Measurements from ENCODE around the gene TRMT11. TPM values are rescaled to one million over a fixed set of nuclear protein-coding genes. Genes with fewer than 3 reads are reported as not detected.
A peak's percentile ranks its signal among the peaks of the same experiment; 100 is the strongest.

The TRMT11 gene
- total RNA-seq, 1 donor from 2014 or later = 27.7 TPM

DNA sequence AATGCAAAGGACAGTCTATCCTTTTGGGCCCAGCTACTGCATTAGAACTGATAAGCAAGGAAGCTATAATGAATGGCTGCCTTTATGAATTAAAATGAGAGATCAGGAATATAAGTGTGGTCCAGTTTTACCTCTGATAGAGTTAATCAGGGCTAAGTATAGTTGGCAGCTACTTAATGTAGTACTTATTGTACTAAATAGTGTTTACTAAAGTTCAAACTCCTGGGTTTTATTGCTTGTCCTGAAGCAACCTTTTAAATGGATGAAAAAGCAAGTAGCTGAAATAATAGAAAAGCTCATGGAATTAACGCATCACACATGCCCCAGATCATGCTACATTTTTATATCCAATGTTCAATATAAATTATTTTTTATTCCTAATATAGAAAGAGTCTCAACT lies 5.3 kb downstream of the TRMT11 start:
- no peak for DNase-seq
- Mint-ChIP-seq H3K9me3 (ENCODE audit: unreplicated experiment) (peaks cover 5% of the 10 kb centered on the region), H3K36me3 (ENCODE audit: unreplicated experiment) (no peaks in the 10 kb centered on the region), H3K4me3 (ENCODE audit: unreplicated experiment) (no peak overlapping the region), H3K27ac (ENCODE audit: unreplicated experiment) (no peak overlapping the region), H3K27me3 (ENCODE audit: unreplicated experiment) (no peaks in the 10 kb centered on the region), H3K4me1 (ENCODE audit: low read depth, unreplicated experiment) (peaks cover 14% of the 10 kb centered on the region)
- TF ChIP-seq, protein P1, sequence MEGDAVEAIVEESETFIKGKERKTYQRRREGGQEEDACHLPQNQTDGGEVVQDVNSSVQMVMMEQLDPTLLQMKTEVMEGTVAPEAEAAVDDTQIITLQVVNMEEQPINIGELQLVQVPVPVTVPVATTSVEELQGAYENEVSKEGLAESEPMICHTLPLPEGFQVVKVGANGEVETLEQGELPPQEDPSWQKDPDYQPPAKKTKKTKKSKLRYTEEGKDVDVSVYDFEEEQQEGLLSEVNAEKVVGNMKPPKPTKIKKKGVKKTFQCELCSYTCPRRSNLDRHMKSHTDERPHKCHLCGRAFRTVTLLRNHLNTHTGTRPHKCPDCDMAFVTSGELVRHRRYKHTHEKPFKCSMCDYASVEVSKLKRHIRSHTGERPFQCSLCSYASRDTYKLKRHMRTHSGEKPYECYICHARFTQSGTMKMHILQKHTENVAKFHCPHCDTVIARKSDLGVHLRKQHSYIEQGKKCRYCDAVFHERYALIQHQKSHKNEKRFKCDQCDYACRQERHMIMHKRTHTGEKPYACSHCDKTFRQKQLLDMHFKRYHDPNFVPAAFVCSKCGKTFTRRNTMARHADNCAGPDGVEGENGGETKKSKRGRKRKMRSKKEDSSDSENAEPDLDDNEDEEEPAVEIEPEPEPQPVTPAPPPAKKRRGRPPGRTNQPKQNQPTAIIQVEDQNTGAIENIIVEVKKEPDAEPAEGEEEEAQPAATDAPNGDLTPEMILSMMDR (IDR thresholded peaks at IDR 0.05; ENCODE audit: partially characterized antibody, unreplicated experiment) = no peak

DNA sequence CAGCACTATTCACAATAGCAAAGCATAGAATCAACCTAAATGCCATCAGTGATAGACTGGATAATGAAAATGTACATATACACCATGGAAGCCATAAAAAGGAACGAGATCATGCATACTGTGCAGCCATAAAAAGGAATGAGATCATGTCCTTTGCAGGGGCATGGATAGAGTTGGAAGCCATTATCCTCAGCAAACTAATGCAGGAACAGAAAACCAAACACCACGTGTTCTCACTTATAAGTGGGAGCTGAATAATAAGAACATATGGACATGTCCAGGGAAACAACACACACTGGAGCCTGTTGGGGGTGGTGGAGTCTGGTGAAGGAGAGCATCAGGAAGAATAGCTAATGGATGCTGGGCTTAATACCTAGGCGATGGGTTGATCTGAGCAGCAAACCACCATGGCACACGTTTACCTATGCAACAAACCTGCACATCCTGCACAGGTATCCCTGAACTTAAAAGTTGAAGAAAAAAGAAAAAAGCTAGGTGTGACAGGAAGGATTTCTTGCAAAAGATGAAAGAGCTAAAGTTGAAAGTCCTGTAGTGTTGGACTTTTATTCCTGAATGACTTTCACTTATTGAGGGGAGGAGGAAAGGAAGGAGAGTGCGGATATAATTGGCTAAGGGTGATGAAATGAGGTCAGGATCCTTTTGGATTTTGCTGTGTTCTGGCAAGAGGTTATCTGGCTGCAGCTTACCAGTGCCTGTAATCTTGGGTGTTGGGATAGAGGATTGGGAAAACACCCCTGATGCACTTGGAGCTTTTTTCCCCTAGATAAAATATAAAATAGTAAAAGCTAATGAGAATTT lies 8.5 kb downstream of the TRMT11 start:
- TF ChIP-seq, protein P1 (IDR thresholded peaks at IDR 0.05; ENCODE audit: partially characterized antibody, unreplicated experiment) = no peak
- Mint-ChIP-seq H3K4me3 (ENCODE audit: unreplicated experiment) (peak overlapping the region; percentile 67), H3K9me3 (ENCODE audit: unreplicated experiment) (peaks cover 5% of the 10 kb centered on the region), H3K4me1 (ENCODE audit: low read depth, unreplicated experiment) (peaks cover 11% of the 10 kb centered on the region), H3K36me3 (ENCODE audit: unreplicated experiment) (no peaks in the 10 kb centered on the region), H3K27me3 (ENCODE audit: unreplicated experiment) (no peaks in the 10 kb centered on the region), H3K27ac (ENCODE audit: unreplicated experiment) (peak overlapping the region; percentile 89)
- peak; percentile 21 for DNase-seq

DNA sequence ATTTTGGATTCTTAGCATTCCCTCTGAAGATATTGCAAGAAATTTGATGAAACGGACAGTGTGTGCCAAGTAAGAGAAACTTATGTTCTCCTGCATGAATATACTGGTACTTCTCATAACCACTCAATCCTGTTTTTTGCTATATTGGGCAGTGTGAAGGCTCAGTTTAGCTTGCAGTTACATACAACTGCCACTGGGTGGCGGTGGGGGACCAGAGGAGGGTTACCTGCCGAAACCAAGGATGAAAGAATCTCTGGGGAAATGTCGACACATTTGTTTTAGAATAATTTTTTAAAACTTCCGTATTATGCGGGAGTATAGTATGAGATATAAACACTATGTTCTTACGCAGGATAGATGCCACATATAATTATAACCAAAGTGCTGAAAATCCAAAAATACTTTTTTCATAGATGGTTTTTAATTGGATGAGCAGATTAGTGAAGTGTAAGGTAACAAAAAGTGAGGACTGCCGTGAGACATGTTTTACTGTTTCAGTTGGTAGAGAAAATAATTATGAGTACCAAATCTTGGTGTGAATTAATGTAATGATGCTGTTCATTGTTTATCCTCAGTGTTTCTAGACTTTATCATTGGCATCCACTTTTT lies 9.7 kb downstream of the TRMT11 start:
- H3K27me3 Mint-ChIP-seq (ENCODE audit: unreplicated experiment) = no peaks in the 10 kb centered on the region
- TF ChIP-seq, protein P1 (IDR thresholded peaks at IDR 0.05; ENCODE audit: partially characterized antibody, unreplicated experiment) = peak; percentile 97
- no peak overlapping the region for H3K27ac Mint-ChIP-seq (ENCODE audit: unreplicated experiment)
- H3K4me3 Mint-ChIP-seq (ENCODE audit: unreplicated experiment) = no peak overlapping the region
- H3K4me1 Mint-ChIP-seq (ENCODE audit: low read depth, unreplicated experiment) = peaks cover 10% of the 10 kb centered on the region
- H3K36me3 Mint-ChIP-seq (ENCODE audit: unreplicated experiment) = no peaks in the 10 kb centered on the region
- DNase-seq = peak; percentile 69
- H3K9me3 Mint-ChIP-seq (ENCODE audit: unreplicated experiment) = peaks cover 5% of the 10 kb centered on the region

DNA sequence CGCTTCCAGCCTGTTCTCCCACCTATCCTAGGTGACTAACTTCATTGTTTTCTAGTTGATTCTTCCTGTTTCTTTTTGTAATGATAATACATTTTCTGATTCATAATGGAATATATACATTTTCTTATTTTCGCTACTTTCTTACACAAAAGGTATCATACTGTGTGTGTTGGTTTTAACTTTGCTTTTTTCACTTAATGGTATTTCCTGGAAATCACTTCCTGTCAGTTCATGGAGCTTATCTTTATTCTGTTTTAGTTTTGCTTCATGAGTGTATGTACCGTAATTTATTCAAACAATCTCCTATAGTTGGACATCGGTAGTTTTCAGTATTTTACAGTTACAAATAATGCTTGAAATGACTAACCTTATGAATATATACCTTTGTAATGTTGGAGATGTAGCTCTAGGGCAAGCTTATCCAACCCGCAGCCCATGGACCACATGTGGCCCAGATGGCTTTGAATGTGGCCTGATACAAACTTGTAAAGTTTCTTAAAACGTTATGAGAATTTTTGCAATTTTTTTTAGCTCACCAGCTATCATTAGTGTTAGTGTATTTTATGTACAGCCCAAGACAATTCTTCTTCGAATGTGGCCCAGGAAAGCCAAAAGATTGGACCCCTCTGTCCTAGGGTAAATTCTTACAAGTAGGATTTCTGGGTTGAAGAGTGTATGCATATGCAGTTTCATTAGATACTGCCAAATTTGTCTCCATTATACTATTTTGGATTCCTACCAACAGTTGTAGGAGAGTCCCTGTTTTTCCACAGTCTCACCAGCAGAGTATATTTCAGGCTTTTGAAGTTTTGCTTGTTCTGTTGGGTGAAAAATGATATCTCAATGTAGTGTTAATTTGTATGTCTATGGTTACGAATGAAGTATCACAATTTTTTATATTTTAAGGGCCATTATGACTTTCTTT lies 16.7 kb downstream of the TRMT11 start:
- Mint-ChIP-seq H3K4me3 (ENCODE audit: unreplicated experiment) (no peak overlapping the region), H3K4me1 (ENCODE audit: low read depth, unreplicated experiment) (no peaks in the 10 kb centered on the region), H3K27ac (ENCODE audit: unreplicated experiment) (no peak overlapping the region), H3K9me3 (ENCODE audit: unreplicated experiment) (no peaks in the 10 kb centered on the region), H3K36me3 (ENCODE audit: unreplicated experiment) (no peaks in the 10 kb centered on the region), H3K27me3 (ENCODE audit: unreplicated experiment) (no peaks in the 10 kb centered on the region)
- DNase-seq = no peak
- TF ChIP-seq, protein P1 (IDR thresholded peaks at IDR 0.05; ENCODE audit: partially characterized antibody, unreplicated experiment) = no peak

All from glutamatergic neuron (in vitro differentiated cells).